HS-27A (cell line): ENCODE results near the gene SNAPIN.

Experiments used
- DNase-seq: peaks from one replicate; pipeline ENCODE4 v3.0.0-alpha.2; 2012; ENCODE audit warnings: low read depth, missing footprints

Gene SNAPIN

DNA sequence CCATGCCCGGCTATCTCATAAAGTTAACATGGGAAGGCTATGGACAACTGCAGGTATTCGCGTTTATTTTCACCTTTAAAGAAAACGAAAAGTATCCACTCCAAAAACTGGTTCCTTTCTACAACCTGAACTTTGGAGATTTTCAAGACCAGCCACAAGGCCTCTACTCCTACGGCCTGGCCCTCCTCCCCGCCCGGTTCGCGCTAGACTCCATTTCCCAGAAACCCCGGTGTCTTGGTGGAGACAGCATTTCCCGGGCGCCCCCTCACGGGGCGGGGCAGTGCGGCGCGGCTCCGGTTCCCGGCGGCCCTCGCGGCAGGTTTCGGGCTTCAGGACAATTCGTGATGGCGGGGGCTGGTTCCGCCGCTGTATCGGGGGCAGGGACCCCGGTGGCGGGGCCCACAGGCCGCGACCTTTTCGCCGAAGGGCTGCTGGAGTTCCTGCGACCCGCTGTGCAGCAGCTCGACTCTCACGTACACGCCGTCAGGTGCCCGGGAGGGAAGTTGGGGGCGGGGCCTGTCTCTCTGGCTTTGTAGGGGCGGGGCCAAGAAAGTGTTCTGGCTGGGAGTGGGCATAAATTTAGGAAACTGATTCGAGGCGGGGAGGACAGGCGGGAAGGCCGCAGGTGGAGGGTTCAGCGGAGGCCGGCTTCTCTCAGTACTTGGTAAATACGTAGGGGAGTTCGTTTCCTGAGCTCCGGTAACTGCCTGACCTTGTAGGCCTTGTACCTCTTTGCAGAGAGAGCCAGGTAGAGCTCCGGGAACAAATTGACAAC lies at the start of gene SNAPIN:
Gene SNAPIN (plus strand): TSS at position 304 of the 775 bp plus-strand sequence. CDS start 41 bp downstream, at position 345.
- DNase-seq, result peak; percentile 53

GRCh38 chr1:153608742-153609584 lies 49.5 kb upstream of the SNAPIN start:
- no peak for DNase-seq

DNA sequence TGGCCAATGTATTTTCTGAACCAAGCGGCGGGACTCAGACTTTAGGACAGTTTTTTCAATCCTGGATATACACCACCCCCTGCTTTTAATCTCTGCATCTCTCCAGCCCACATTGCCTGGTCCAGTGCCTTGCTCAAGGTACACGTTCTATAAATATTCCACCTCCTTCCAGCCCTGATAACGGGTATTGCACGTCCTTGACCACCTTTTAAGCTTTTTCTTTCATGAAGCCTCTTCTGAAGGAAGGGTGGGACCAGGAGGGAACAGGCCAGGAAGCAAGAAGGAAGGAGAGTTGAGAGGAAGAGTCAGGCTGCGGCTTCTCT lies 49.0 kb upstream of the SNAPIN start:
- DNase-seq, result no peak

DNA sequence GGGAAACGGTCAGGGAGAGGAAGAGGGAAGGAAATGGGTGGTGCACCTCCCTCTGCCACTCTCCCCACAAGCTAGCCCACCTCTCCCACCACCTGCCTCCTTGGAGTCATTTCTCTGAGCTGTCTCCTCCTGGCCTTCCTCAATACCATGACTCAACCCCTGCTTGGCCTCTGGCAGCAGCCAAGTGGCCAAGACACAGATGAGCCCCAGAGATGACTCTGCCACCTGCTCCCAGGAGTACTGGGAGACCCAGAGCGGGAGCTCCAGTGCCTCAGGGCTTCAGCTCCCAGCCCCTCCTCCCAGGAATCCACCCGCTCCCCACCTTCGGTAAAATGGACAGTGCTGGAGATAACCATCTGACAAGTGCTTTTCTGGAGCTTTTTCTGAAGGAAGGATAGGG lies 48.2 kb upstream of the SNAPIN start:
- no peak for DNase-seq

DNA sequence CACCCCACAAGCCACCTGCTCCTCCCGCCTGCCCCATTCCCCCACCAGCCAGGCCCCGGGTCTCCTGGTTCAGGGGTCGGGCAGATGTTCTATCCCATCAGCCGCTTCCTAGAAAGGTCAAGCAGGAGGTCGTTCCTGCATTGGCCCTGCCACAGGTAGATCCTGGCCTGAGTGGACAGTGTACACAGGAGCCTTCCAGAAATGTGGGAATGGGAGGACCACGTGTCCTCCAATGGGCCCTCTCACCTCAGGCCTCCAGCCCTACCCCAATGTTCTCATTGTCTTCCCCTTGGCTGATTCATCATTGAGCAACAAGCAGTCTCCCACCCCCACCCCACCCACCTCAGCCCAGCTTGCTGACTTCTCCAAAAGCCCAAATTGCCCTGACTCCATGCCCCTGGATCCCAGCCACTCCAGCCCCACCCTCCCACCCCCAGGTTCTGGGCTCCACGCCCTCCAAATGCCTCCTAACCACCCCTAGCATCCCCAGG lies 47.6 kb upstream of the SNAPIN start:
- DNase-seq, result no peak

GRCh38 chr1:153611356-153611755 lies 47.1 kb upstream of the SNAPIN start:
- DNase-seq, result no peak

GRCh38 chr1:153612111-153612754 lies 46.3 kb upstream of the SNAPIN start:
- DNase-seq, result no peak

- DNase-seq, result no peak
These were observed 45.7 kb upstream of the SNAPIN start, which contains the start of gene S100A16 for GRCh38 chr1:153612755-153613331. Gene S100A16 (minus strand): TSS chr1:153613137. CDS start chr1:153608151, 4,986 bp downstream.

DNA sequence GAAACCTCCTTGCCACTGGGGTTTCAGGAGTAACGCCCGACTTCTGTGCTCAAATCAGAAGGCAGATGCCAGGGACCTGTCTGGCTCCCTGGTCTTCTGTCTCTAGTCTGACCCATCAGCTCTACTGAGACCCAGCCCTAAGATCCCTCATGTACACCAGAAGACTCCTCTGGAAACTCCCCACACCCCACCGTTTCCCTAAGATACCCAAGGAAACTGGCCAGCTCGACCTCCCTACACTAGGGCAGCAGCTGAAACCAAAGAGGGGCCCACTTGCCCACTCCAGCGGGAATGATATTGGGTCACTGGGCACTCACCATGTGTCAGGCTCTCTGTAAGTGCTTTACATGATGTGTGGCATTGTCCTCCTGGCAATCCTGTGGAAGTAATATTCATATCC lies 45.1 kb upstream of the SNAPIN start:
- no peak for DNase-seq

DNA sequence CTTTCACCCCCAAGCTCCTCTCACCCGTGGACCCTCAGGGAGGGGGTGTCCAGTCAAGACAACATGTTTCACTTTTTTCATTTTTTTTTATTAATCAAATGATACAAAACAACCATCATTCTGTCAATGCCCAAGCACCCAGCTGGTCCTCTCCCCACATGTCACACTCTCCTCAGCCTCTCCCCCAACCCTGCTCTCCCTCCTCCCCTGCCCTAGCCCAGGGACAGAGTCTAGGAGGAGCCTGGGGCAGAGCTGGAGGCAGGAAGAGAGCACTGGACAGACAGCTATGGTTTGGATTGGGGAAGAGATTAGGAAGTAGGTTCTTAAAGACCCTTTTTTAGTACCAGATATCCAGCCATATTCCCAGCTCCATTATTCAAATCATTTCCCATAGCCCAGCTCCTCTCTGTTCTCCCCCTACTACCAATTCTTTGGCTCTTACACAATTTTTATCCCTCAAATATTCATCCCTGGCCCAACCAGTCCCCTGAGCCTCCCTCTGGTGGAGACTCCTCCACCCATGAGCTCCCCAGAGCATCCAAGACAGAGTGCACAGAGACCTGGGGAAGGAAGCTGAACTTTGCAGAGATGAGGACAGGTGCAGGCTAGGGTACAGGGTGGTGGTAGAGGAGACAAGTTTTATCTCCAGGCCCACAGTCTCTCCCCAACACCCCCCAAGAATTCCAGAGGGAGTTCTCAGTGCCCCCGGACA lies 44.2 kb upstream of the SNAPIN start:
- no peak for DNase-seq

DNA sequence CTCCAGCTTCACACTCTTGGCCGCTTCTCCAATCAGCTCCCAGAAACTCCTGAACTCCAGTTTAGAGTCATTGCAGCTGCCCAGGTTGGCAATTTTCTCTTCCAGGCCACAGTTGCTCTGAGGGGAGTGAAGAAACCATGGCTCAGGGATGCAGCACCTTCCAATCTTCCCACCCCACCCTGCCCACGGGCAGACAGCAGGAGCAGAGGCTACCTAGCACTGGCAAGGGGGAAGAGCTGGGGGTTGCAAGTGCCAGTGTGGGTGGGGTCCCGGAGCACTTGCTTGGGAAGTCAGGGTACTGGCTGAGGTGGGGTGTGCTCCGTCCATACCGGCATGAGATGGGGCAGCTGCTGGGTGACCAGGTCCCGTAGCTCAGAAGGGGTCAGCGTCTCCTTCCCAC lies 43.6 kb upstream of the SNAPIN start:
- DNase-seq, result no peak

DNA sequence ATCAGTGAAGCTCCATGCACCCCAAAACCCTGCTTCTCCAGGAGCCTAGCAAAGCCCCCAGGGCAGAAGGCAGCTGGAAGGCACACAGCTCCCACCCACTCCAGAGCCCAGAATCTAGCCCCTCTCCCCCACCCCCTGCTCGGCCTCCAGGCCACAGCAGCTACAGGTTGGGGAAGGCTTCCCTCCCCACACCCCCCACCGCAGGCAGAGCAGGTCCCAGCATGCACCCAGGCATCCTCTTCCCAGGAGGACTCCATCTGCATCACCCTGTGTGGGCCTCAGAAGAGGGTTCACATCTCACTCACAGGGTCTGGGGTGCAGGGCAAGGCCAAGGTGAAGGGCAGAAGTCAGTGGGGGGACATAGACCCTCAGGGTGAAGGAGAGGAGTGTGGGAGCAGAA lies 43.1 kb upstream of the SNAPIN start:
- no peak for DNase-seq

GRCh38 chr1:153616144-153616916 lies 42.2 kb upstream of the SNAPIN start, which contains the start of gene S100A14:
Gene S100A14 (minus strand): TSS chr1:153616325. CDS start chr1:153615858, 467 bp downstream.
- no peak for DNase-seq

DNA sequence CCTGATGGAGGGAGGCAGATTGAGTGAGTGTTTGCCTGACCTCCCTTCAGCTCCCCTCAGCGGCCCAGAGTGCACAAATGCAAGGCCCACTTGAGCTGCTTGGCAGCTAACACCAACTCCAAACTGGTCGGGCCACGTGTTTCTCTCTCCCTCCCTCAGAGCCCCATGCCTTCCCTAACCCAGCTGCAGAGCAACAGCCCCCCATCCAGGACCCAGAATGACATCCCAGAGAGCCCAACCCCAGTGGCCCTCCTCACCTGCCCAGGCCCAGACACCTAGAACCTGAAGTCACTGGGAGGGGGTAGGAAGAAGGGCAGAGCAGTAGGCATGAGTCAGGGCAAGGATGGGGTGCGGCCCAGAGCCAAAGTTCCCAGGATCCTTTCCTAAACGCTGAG lies 41.6 kb upstream of the SNAPIN start:
- DNase-seq, result no peak

DNA sequence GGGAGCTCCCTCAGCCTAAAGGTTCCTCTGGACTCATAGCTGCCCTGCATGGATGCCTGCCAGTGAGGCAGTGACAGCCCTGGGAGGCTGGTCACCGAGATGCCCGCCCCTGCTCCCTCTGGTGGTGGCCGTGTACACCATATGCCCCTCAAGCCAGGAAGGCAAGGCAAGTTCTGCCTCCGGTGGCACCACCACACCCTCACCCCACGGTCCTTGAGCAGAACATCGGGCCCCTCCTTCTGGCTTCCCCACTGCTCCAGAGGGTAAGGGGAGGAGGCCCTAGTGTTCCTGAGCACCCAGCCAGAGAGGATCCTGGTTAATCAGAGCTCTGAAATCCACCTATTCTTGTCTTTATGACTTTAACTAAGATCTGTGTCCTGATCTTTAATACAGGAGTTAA lies 40.8 kb upstream of the SNAPIN start:
- DNase-seq, result peak; percentile 36

DNA sequence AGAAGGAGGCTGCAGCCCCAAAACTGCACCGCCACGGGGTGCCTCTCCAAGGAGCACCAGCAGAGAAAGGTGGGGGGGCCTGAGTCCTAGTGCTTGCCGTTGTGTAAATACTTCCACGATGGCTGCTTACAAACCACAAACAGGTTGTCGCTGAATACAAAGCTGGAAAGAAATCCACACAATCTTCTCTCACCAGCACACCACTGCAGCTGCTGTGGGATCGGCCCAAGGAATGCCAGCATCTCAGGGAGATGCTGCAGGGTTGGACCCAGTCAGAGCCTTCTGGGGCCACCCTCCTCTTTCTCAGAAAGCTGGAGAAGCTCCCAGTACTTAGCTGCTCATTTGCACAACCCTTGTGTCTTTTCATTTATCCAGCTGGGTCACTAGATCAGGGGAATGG lies 39.3 kb upstream of the SNAPIN start:
- DNase-seq, result no peak

GRCh38 chr1:153623101-153623500 lies 35.4 kb upstream of the SNAPIN start:
- DNase-seq, result no peak

GRCh38 chr1:153624965-153625611 lies 33.4 kb upstream of the SNAPIN start:
- no peak for DNase-seq

GRCh38 chr1:153626477-153626903 lies 32.0 kb upstream of the SNAPIN start:
- no peak for DNase-seq
